Activated CD8-positive, alpha-beta T cell treated with anti-CD3 and anti-CD28 coated beads for 36 hours (primary cell): ENCODE data around the gene AMBRA1. TPM values are rescaled to one million over a fixed set of nuclear protein-coding genes. Genes with fewer than 3 reads are reported as not detected.
A peak's percentile ranks its signal among the peaks of the same experiment; 100 is the strongest.

Source experiments
- ATAC-seq: fragments of 200-7000 bp; cut with Tn5 transposase; one replicate; pipeline ENCODE4 v1.10.0; 2021; ENCODE audit warnings: mild to moderate bottlenecking, moderate library complexity
- CTCF ChIA-PET: fragments of 350-600 bp; sonication (Branson Sonifier 250); formaldehyde crosslinking; loops from one replicate; lab custom pipeline; 2021; ENCODE audit warnings: antibody characterized with exemption; lab: Charles Lee
- POLR2A ChIA-PET: fragments of 350-600 bp; sonication (Branson Sonifier 250); formaldehyde crosslinking; loops from one replicate; lab custom pipeline; 2021; ENCODE audit warnings: antibody characterized with exemption; lab: Charles Lee
- DNase-seq: peaks from one replicate; pipeline ENCODE4 v3.0.0-alpha.2; 2020
- H3K27ac Mint-ChIP-seq: one replicate; pipeline ENCODE4 v1.8.0; 2021; ENCODE audit warnings: mild to moderate bottlenecking, mixed read lengths
- H3K27me3 Mint-ChIP-seq: one replicate; pipeline ENCODE4 v1.8.0; 2021; ENCODE audit warnings: mixed read lengths
- H3K36me3 Mint-ChIP-seq: one replicate; pipeline ENCODE4 v1.8.0; 2021; ENCODE audit warnings: low read depth, mixed read lengths
- H3K4me1 Mint-ChIP-seq: one replicate; pipeline ENCODE4 v1.8.0; 2021; ENCODE audit warnings: low read depth, mixed read lengths
- H3K4me3 Mint-ChIP-seq: one replicate; pipeline ENCODE4 v1.8.0; 2021; ENCODE audit warnings: mild to moderate bottlenecking, moderate library complexity, mixed read lengths
- H3K9me3 Mint-ChIP-seq: one replicate; pipeline ENCODE4 v1.8.0; 2021; ENCODE audit warnings: mixed read lengths
- CTCF ChIP-seq: fragments of 200-600 bp; IDR thresholded peaks from one replicate; pipeline ENCODE4 v1.8.0; 2022; ENCODE audit warnings: antibody characterized with exemption, mild to moderate bottlenecking
- intact Hi-C: fragments of 100-400 bp; cut with micrococcal nuclease; formaldehyde crosslinking; loops from one replicate; pipeline ENCODE4 v1.10.0; 2022
- total RNA-seq, 2 experiments: library from RNA; stranded (reverse); gene quantifications; one replicate each; pipeline ENCODE4 v1.2.3, GENCODE V29; 2021

AMBRA1 gene
- total RNA-seq, 2 experiments from 2014 or later: 24.0 to 24.1 TPM

DNA sequence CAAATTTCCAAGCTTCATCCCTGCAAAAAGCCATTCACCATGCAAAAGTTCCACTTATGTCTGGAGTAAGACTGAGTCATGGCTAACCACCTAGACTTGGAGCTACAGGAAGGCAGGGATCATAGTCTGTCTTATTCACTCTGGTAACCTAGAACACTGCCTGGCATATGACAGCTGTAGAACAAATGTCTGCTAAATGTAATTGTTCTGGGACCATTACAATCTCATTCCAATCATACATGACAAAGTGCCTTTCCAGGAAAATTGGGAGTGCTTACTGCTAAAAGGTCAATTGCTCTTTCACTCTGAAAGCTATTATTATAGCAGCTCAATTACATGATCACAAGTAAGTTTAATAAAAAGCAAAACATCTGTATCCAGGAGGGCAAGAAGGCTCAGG, 103.2 kb downstream of the AMBRA1 start:
- intact Hi-C loops: loop anchor here (5.0 kb wide), 1 partner anchor 37 kb away; no protein-coding TSS in a partner anchor
- DNase-seq (no peak), ATAC-seq (no peak)
- no peak overlapping the region for H3K4me3 Mint-ChIP-seq
- no peaks in the 10 kb centered on the region for H3K9me3 Mint-ChIP-seq
- peaks cover 4% of the 10 kb centered on the region for H3K36me3 Mint-ChIP-seq
- no peaks in the 10 kb centered on the region for H3K27me3 Mint-ChIP-seq
- peaks cover 3% of the 10 kb centered on the region for H3K4me1 Mint-ChIP-seq
- H3K27ac Mint-ChIP-seq: no peak overlapping the region
- TF ChIP-seq CTCF: no peak
- ChIA-PET CTCF (interaction anchor here (0.9 to 5.9 kb wide), 26 partner anchors 10 to 209 kb away, joined by 3 to 51 read pairs (median 5); partner anchors contain the start of genes ARHGAP1 and ATG13), POLR2A (interaction anchor here (0.8 to 1.2 kb wide), 3 partner anchors 39 to 99 kb away, joined by 3 to 4 read pairs (median 3); partner anchors contain the start of gene CHRM4)

DNA sequence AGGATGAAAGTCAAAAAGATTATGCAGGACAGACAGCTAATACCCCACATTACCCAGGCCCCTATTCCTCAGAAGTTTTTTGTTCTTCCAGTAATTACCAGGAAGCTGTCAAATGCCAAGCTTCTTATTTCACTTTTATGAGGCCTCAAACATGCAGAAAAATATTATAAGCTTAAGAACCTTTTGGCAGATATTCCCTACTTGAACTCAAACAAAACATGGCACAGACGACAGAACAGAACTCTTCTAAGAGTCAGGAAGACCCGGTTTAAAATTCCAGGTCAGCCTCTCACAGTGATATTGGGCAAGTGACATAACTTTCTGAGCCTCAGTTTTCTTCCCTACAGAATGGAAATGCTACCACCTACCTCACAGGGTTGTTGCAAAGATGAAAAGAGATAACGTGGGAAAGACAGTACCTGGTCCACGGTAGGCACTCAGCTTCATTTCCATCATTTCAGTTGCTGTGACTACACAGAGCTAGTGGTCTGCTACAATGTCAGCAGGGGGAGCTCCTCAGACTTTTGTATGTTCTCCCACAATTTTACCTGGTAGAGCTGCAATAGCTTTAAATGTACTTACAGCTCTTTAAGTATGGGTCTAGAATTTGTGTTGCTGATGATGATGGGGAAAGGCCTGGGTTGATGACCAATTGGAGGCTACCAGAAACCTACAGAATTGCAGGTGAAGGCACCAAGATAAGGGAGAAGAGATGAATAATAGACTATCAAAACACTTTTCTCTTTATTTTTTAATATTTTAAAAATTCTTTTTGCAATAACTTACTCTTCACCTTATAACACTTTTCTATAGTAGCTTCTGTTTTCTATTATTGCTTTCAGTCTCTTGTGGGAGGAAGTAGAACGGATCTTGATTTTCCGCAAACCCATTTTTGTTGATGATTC, 103.9 kb downstream of the AMBRA1 start:
- ChIA-PET POLR2A (interaction anchor here (0.8 to 1.2 kb wide), 3 partner anchors 39 to 99 kb away, joined by 3 to 4 read pairs (median 3); partner anchors contain the start of gene CHRM4), CTCF (interaction anchor here (0.6 to 5.9 kb wide), 35 partner anchors 9 to 248 kb away, joined by 3 to 51 read pairs (median 4); partner anchors contain the start of genes ARHGAP1 and CHRM4)
- DNase-seq: peak; percentile 54
- peak; percentile 76 for ATAC-seq
- intact Hi-C loops: loop anchor here (5.0 kb wide), 1 partner anchor 37 kb away; no protein-coding TSS in a partner anchor
- Mint-ChIP-seq H3K4me3 (no peak overlapping the region), H3K36me3 (peaks cover 4% of the 10 kb centered on the region), H3K27me3 (no peaks in the 10 kb centered on the region), H3K4me1 (peaks cover 3% of the 10 kb centered on the region), H3K9me3 (no peaks in the 10 kb centered on the region), H3K27ac (no peak overlapping the region)
- TF ChIP-seq CTCF: peak; percentile 71

DNA sequence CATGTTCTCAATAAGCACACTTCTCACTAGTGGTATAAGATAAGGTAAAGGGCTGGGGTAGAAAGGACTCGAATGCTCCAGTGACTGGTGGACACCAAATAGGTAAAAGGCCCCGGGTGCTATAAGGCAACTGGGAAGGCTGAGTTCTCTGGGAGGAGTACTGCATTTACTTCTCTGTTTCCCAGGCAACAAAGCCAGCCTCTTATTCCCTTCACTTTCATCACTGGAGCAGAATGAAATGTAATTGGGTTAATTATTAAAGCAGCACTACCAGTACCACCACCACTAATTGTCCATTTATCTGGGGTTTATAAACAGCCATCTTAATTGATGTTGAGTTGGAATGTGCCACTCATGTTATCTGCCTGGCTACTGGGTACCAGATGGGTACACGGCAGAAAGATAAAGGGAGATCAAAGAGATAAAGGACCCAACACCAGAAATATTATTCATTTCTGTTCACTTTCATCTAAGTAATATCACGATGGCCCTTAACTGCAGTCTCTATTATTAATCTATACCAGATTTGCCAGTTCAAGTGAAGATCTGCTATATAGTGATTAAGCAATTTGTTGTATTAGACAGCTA, 107.9 kb downstream of the AMBRA1 start:
- no peaks in the 10 kb centered on the region for H3K9me3 Mint-ChIP-seq
- intact Hi-C loops: no loop called here
- DNase-seq (no peak), ATAC-seq (no peak)
- no peaks in the 10 kb centered on the region for H3K4me1 Mint-ChIP-seq
- ChIA-PET POLR2A (no interaction called here), CTCF (no interaction called here)
- H3K36me3 Mint-ChIP-seq: no peaks in the 10 kb centered on the region
- H3K27ac Mint-ChIP-seq: no peak overlapping the region
- no peak overlapping the region for H3K4me3 Mint-ChIP-seq
- no peak for TF ChIP-seq CTCF
- no peaks in the 10 kb centered on the region for H3K27me3 Mint-ChIP-seq

GRCh38 chr11:46484101-46484500, 109.7 kb downstream of the AMBRA1 start:
- Mint-ChIP-seq H3K27me3 (no peaks in the 10 kb centered on the region), H3K4me1 (no peaks in the 10 kb centered on the region), H3K27ac (no peak overlapping the region), H3K4me3 (no peak overlapping the region), H3K9me3 (no peaks in the 10 kb centered on the region), H3K36me3 (no peaks in the 10 kb centered on the region)
- TF ChIP-seq CTCF: no peak
- CTCF ChIA-PET: interaction anchor here (2.7 kb wide), 1 partner anchor 45 kb away, joined by 7 read pairs; no protein-coding TSS in a partner anchor
- ATAC-seq (no peak), DNase-seq (no peak)
- intact Hi-C loops: no loop called here
- POLR2A ChIA-PET: interaction anchor here (0.7 kb wide), 1 partner anchor 8 kb away, joined by 3 read pairs; no protein-coding TSS in a partner anchor
